Neuronal stem cell (in vitro differentiated cells): ENCODE measurements around the gene CST6.
A peak's percentile ranks its signal among the peaks of the same experiment; 100 is the strongest.

ENCODE experiments used
- DNase-seq: peaks from one replicate; pipeline ENCODE4 v3.0.0-alpha.2; 2013; ENCODE audit warnings: low spot score
- H2AFZ ChIP-seq: one replicate; pipeline ENCODE4 v1.6.1; 2013; ENCODE audit warnings: mild to moderate bottlenecking, low read length, inconsistent platforms
- H2AK5ac ChIP-seq: 2 replicates; pipeline ENCODE4 v1.6.1; 2013; ENCODE audit warnings: low read depth, mild to moderate bottlenecking, inconsistent platforms, low read length, moderate library complexity, mixed read lengths
- H2BK120ac ChIP-seq: 2 replicates; pipeline ENCODE4 v1.6.1; 2013; ENCODE audit warnings: low read depth, mild to moderate bottlenecking, inconsistent platforms, low read length, moderate library complexity, mixed read lengths
- H2BK12ac ChIP-seq: one replicate; pipeline ENCODE4 v1.6.1; 2013; ENCODE audit warnings: low read length, inconsistent platforms
- H2BK15ac ChIP-seq: 2 replicates; pipeline ENCODE4 v1.6.1; 2013; ENCODE audit warnings: mild to moderate bottlenecking, low read length, inconsistent platforms, mixed read lengths
- H2BK5ac ChIP-seq: one replicate; pipeline ENCODE4 v1.6.1; 2013; ENCODE audit warnings: inconsistent platforms, mild to moderate bottlenecking, low read length, moderate library complexity
- H3K14ac ChIP-seq: one replicate; pipeline ENCODE4 v1.6.1; 2013; ENCODE audit warnings: low read length, inconsistent platforms
- H3K18ac ChIP-seq: 2 replicates; pipeline ENCODE4 v1.6.1; 2013; ENCODE audit warnings: low read length, inconsistent platforms
- H3K23ac ChIP-seq: 2 replicates; pipeline ENCODE4 v1.6.1; 2013; ENCODE audit warnings: low read depth, mild to moderate bottlenecking, mixed read lengths, low read length, inconsistent platforms; ENCODE audit not compliant: poor library complexity
- H3K27ac ChIP-seq: replicated peaks from 3 replicates; pipeline ENCODE4 v1.5.1; 2013; ENCODE audit warnings: low read length, inconsistent platforms
- H3K27me3 ChIP-seq, 3 experiments: 2 replicates each; pipeline ENCODE4 v1.6.1; 2013; ENCODE audit warnings: low read length in 3 of 3, mild to moderate bottlenecking in 2 of 3, inconsistent platforms in 1 of 3, low read depth in 1 of 3, mixed read lengths in 1 of 3, moderate library complexity in 1 of 3; ENCODE audit not compliant: control insufficient read depth in 3 of 3, insufficient read depth in 3 of 3
- H3K36me3 ChIP-seq, 2 donors: replicated peaks in 1 of 2; 2 replicates each; pipeline ENCODE4 v1.6.1; 2013; ENCODE audit warnings: low read length in 2 of 2; ENCODE audit not compliant: control insufficient read depth in 2 of 2, insufficient read depth in 2 of 2
- H3K4ac ChIP-seq: 2 replicates; pipeline ENCODE4 v1.6.1; 2013; ENCODE audit warnings: inconsistent platforms, mild to moderate bottlenecking, low read length, moderate library complexity
- H3K4me1 ChIP-seq, 2 donors: 1 replicate in 1 of 2; 2 replicates in 1 of 2; pipeline ENCODE4 v1.6.1; 2013; ENCODE audit warnings: low read length in 2 of 2, low read depth in 1 of 2; ENCODE audit not compliant: control insufficient read depth in 2 of 2, insufficient read depth in 1 of 2
- H3K4me2 ChIP-seq: one replicate; pipeline ENCODE4 v1.6.1; 2013; ENCODE audit warnings: mild to moderate bottlenecking, low read length, inconsistent platforms; ENCODE audit not compliant: insufficient read depth, poor library complexity, severe bottlenecking
- H3K4me3 ChIP-seq, 2 donors: 2 replicates each; pipeline ENCODE4 v1.5.1; 2013; ENCODE audit warnings: low read length in 2 of 2, mild to moderate bottlenecking in 2 of 2, inconsistent platforms in 1 of 2, moderate library complexity in 1 of 2
- H3K79me1 ChIP-seq: one replicate; pipeline ENCODE4 v1.6.1; 2013; ENCODE audit warnings: low read depth, mild to moderate bottlenecking, inconsistent platforms, low read length, moderate library complexity
- H3K9ac ChIP-seq: one replicate; pipeline ENCODE4 v1.6.1; 2013; ENCODE audit warnings: mild to moderate bottlenecking, low read depth, low read length, inconsistent platforms; ENCODE audit not compliant: poor library complexity
- H3K9me3 ChIP-seq, 2 donors: replicated peaks in 1 of 2; 2 replicates each; pipeline versions ENCODE3 to v1.6.1; 2013; ENCODE audit warnings: low read length in 2 of 2, mild to moderate bottlenecking in 2 of 2, inconsistent platforms in 1 of 2, low read depth in 1 of 2, mixed read lengths in 1 of 2, moderate library complexity in 1 of 2; ENCODE audit not compliant: control insufficient read depth in 2 of 2, insufficient read depth in 1 of 2
- H4K8ac ChIP-seq: one replicate; pipeline ENCODE4 v1.6.1; 2013; ENCODE audit warnings: low read depth, mild to moderate bottlenecking, inconsistent platforms, low read length, moderate library complexity
- H4K91ac ChIP-seq: one replicate; pipeline ENCODE4 v1.6.1; 2013; ENCODE audit warnings: low read length, low read depth, mild to moderate bottlenecking, inconsistent platforms; ENCODE audit not compliant: poor library complexity
- WGBS, 2 donors: extraction: QIAGEN DNeasy Blood & Tissue Kit; methylation state at CpG; one replicate each; pipeline ENCODE4 v1.1.7; 2013; ENCODE audit warnings: missing lambda C conversion rate in 2 of 2, mixed read lengths in 1 of 2; ENCODE audit not compliant: insufficient read length in 2 of 2, insufficient replicate concordance in 1 of 2; ENCODE audit errors: extremely low coverage in 2 of 2; 5-methylcytosine and 5-hydroxymethylcytosine counted together

CST6 gene

GRCh38 chr11:66042227-66042995 lies 30.6 kb downstream of the CST6 start:
- no peak overlapping the region for H3K4ac ChIP-seq
- no peak overlapping the region for H4K8ac ChIP-seq
- no peak overlapping the region for H3K4me3 ChIP-seq
- no peak overlapping the region for H3K9ac ChIP-seq
- H2BK120ac ChIP-seq: no peak overlapping the region
- H3K4me2 ChIP-seq: no peak overlapping the region
- no peak for DNase-seq
- H3K18ac ChIP-seq: no peak overlapping the region
- H3K4me1 ChIP-seq: peaks cover 4 to 5% of the 10 kb centered on the region in 2 donors
- peaks cover 0 to 27% of the 10 kb centered on the region in 2 donors for H3K36me3 ChIP-seq
- H3K14ac ChIP-seq: no peak overlapping the region
- H2AFZ ChIP-seq: no peak overlapping the region
- H2BK12ac ChIP-seq: no peak overlapping the region
- H3K79me1 ChIP-seq: peaks cover 9% of the 10 kb centered on the region
- H2AK5ac ChIP-seq: no peak overlapping the region
- no peaks in the 10 kb centered on the region for H3K27me3 ChIP-seq
- H3K27ac ChIP-seq: no peak overlapping the region
- no peak overlapping the region for H2BK5ac ChIP-seq
- no peak overlapping the region for H2BK15ac ChIP-seq
- no peak overlapping the region for H3K23ac ChIP-seq
- WGBS, 2 donors: no CpG with 5 or more reads among the region's 81 CpGs
- H4K91ac ChIP-seq: no peak overlapping the region
- peaks cover under 1 to 2% of the 10 kb centered on the region in 2 donors for H3K9me3 ChIP-seq

GRCh38 chr11:66042996-66043906 lies 31.4 kb downstream of the CST6 start:
- peaks cover 11% of the 10 kb centered on the region for H3K79me1 ChIP-seq
- H3K4me3 ChIP-seq: peak overlapping the region in 1 of 2 donors; percentile 29
- H2BK5ac ChIP-seq: no peak overlapping the region
- H3K9me3 ChIP-seq: peaks cover 0 to 2% of the 10 kb centered on the region in 2 donors
- no peak overlapping the region for H2AFZ ChIP-seq
- H4K91ac ChIP-seq: no peak overlapping the region
- H3K18ac ChIP-seq: no peak overlapping the region
- peaks cover 5 to 9% of the 10 kb centered on the region in 2 donors for H3K4me1 ChIP-seq
- H3K23ac ChIP-seq: peak overlapping the region; percentile 51
- H2BK12ac ChIP-seq: no peak overlapping the region
- no peak overlapping the region for H3K4me2 ChIP-seq
- H2BK15ac ChIP-seq: no peak overlapping the region
- H3K9ac ChIP-seq: no peak overlapping the region
- H2BK120ac ChIP-seq: no peak overlapping the region
- H3K4ac ChIP-seq: no peak overlapping the region
- H3K27ac ChIP-seq: no peak overlapping the region
- H2AK5ac ChIP-seq: no peak overlapping the region
- no peak overlapping the region for H4K8ac ChIP-seq
- WGBS, 2 donors: no CpG with 5 or more reads among the region's 88 CpGs
- H3K14ac ChIP-seq: no peak overlapping the region
- no peak for DNase-seq
- H3K27me3 ChIP-seq: no peaks in the 10 kb centered on the region
- peaks cover 0 to 27% of the 10 kb centered on the region in 2 donors for H3K36me3 ChIP-seq

GRCh38 chr11:66044757-66045156 lies 32.9 kb downstream of the CST6 start:
- Histone ChIP-seq H3K4me3 (no peak overlapping the region), H4K8ac (no peak overlapping the region), H2BK15ac (no peak overlapping the region), H4K91ac (no peak overlapping the region), H3K4me1 (peaks cover 9 to 15% of the 10 kb centered on the region in 2 donors), H3K4me2 (no peak overlapping the region), H3K4ac (no peak overlapping the region), H3K14ac (no peak overlapping the region), H2AK5ac (no peak overlapping the region), H2BK5ac (no peak overlapping the region), H3K79me1 (peaks cover 11% of the 10 kb centered on the region), H2AFZ (peak overlapping the region; percentile 67), H3K9ac (no peak overlapping the region), H3K27ac (no peak overlapping the region), H2BK12ac (no peak overlapping the region), H3K23ac (no peak overlapping the region), H3K27me3 (no peaks in the 10 kb centered on the region), H3K18ac (no peak overlapping the region), H2BK120ac (no peak overlapping the region), H3K9me3 (no peaks in the 10 kb centered on the region), H3K36me3 (peaks cover 0 to 25% of the 10 kb centered on the region in 2 donors)
- no CpG with 5 or more reads among the region's 6 CpGs for WGBS, 2 donors
- no peak for DNase-seq

GRCh38 chr11:66045177-66045639 lies 33.4 kb downstream of the CST6 start:
- Histone ChIP-seq H2BK120ac (no peak overlapping the region), H2BK5ac (peak overlapping the region; percentile 68), H3K4me2 (no peak overlapping the region), H2BK12ac (peak overlapping the region; percentile 79), H3K4ac (no peak overlapping the region), H3K4me1 (peaks cover 9 to 15% of the 10 kb centered on the region in 2 donors), H3K36me3 (peaks cover 0 to 25% of the 10 kb centered on the region in 2 donors), H2AFZ (peak overlapping the region; percentile 67), H3K4me3 (no peak overlapping the region), H3K23ac (peak overlapping the region; percentile 9), H3K27ac (no peak overlapping the region), H4K91ac (no peak overlapping the region), H2BK15ac (peak overlapping the region; percentile 30), H2AK5ac (peak overlapping the region; percentile 23), H3K79me1 (peaks cover 11% of the 10 kb centered on the region), H3K27me3 (no peaks in the 10 kb centered on the region), H4K8ac (no peak overlapping the region), H3K9ac (peak overlapping the region; percentile 32), H3K14ac (no peak overlapping the region), H3K18ac (peak overlapping the region; percentile 72), H3K9me3 (no peaks in the 10 kb centered on the region)
- no CpG with 5 or more reads among the region's 11 CpGs for WGBS, 2 donors
- DNase-seq: peak; percentile 77
